GM23338 (cell line): ENCODE data around the gene CAD. TPM values are rescaled to one million over a fixed set of nuclear protein-coding genes. Genes with fewer than 3 reads are reported as not detected.

Experiments
- ATAC-seq: fragments of 200-7000 bp; cut with Tn5 transposase; 3 replicates; pipeline ENCODE4 v1.9.1; 2020
- DNase-seq: peaks from one replicate; pipeline ENCODE4 v3.0.0-alpha.2; 2015; ENCODE audit warnings: low spot score
- H2AFZ ChIP-seq: fragments of 200-600 bp; sonication (generic); 2 replicates; pipeline ENCODE4 v1.8.0; 2016; ENCODE audit warnings: antibody characterized with exemption, mild to moderate bottlenecking, moderate library complexity
- H3F3A ChIP-seq: fragments of 200-600 bp; sonication (generic); replicated peaks from 2 replicates; pipeline ENCODE4 v1.8.0; 2017; ENCODE audit warnings: antibody characterized with exemption, mixed run types, low read depth
- H3K27ac ChIP-seq: fragments of 200-600 bp; sonication (generic); 2 replicates; pipeline ENCODE4 v1.6.1; 2016; ENCODE audit warnings: low read depth
- H3K27me3 ChIP-seq: fragments of 200-600 bp; sonication (generic); 2 replicates; pipeline ENCODE4 v1.8.0; 2016; ENCODE audit warnings: mild to moderate bottlenecking, mixed run types, moderate library complexity; ENCODE audit not compliant: insufficient read depth
- H3K36me3 ChIP-seq: fragments of 200-600 bp; sonication (generic); 2 replicates; pipeline ENCODE4 v1.8.0; 2016; ENCODE audit warnings: mild to moderate bottlenecking; ENCODE audit not compliant: insufficient read depth
- H3K4me1 ChIP-seq: fragments of 200-600 bp; sonication (generic); 2 replicates; pipeline ENCODE4 v1.8.0; 2016; ENCODE audit warnings: mild to moderate bottlenecking, moderate library complexity; ENCODE audit not compliant: insufficient read depth
- H3K4me2 ChIP-seq: fragments of 200-600 bp; sonication (generic); 2 replicates; pipeline ENCODE4 v1.7.1; 2017; ENCODE audit warnings: mixed run types
- H3K4me3 ChIP-seq: fragments of 200-600 bp; sonication (generic); 2 replicates; pipeline ENCODE4 v1.6.1; 2016; ENCODE audit warnings: mixed run types
- H3K79me2 ChIP-seq: fragments of 200-600 bp; sonication (generic); replicated peaks from 2 replicates; pipeline ENCODE4 v1.8.0; 2017; ENCODE audit warnings: mild to moderate bottlenecking; ENCODE audit not compliant: insufficient read depth
- H3K9me2 ChIP-seq: fragments of 200-600 bp; sonication (generic); 2 replicates; pipeline ENCODE4 v1.8.0; 2017; ENCODE audit not compliant: insufficient read depth
- H4K20me1 ChIP-seq: fragments of 200-600 bp; sonication (generic); replicated peaks from 2 replicates; pipeline ENCODE4 v1.8.0; 2017; ENCODE audit warnings: mild to moderate bottlenecking; ENCODE audit not compliant: insufficient read depth
- H3K27ac Mint-ChIP-seq: 2 replicates; pipeline ENCODE4 v1.8.0; 2020; ENCODE audit warnings: inconsistent platforms, mild to moderate bottlenecking, moderate library complexity, mixed read lengths
- H3K27me3 Mint-ChIP-seq: 3 replicates; pipeline ENCODE4 v1.8.0; 2022; ENCODE audit warnings: low read depth, mild to moderate bottlenecking, moderate library complexity, mixed read lengths, inconsistent platforms; ENCODE audit not compliant: insufficient read depth, poor library complexity
- H3K36me3 Mint-ChIP-seq: 3 replicates; pipeline ENCODE4 v1.8.0; 2021; ENCODE audit warnings: low read depth, mild to moderate bottlenecking, inconsistent platforms, moderate library complexity, mixed read lengths
- H3K4me1 Mint-ChIP-seq: 3 replicates; pipeline ENCODE4 v1.8.0; 2020; ENCODE audit warnings: mild to moderate bottlenecking, inconsistent platforms, mixed read lengths
- H3K4me3 Mint-ChIP-seq: 3 replicates; pipeline ENCODE4 v1.8.0; 2021; ENCODE audit warnings: moderate library complexity, mild to moderate bottlenecking, inconsistent platforms, mixed read lengths
- H3K9me3 Mint-ChIP-seq: 3 replicates; pipeline ENCODE4 v1.8.0; 2020; ENCODE audit warnings: moderate library complexity, mild to moderate bottlenecking, inconsistent platforms, mixed read lengths
- CREB1 ChIP-seq: fragments of 250-450 bp; sonication (Bioruptor Pico); IDR thresholded peaks from 2 replicates; pipeline ENCODE4 v1.5.0; 2020; ENCODE audit warnings: low read depth, mild to moderate bottlenecking, moderate library complexity
- EZH2phosphoT487 ChIP-seq: fragments of 200-600 bp; sonication (generic); IDR thresholded peaks from one replicate; pipeline ENCODE4 v1.8.1; 2018; ENCODE audit warnings: antibody characterized with exemption; ENCODE audit not compliant: unreplicated experiment
- JUNB ChIP-seq: IDR thresholded peaks from one replicate; pipeline ENCODE4 v1.6.1; 2016; ENCODE audit warnings: antibody characterized with exemption; ENCODE audit not compliant: unreplicated experiment
- NANOG ChIP-seq: IDR thresholded peaks from 2 replicates; pipeline ENCODE4 v1.6.1; 2016; ENCODE audit warnings: antibody characterized with exemption, borderline replicate concordance
- STAT1 ChIP-seq: IDR thresholded peaks from one replicate; pipeline ENCODE4 v1.6.1; 2016; ENCODE audit warnings: antibody characterized with exemption; ENCODE audit not compliant: unreplicated experiment
- ZNF114 ChIP-seq: fragments of 250-450 bp; sonication (Bioruptor Pico); IDR thresholded peaks from 2 replicates; pipeline ENCODE4 v1.5.0; 2020; ENCODE audit warnings: mild to moderate bottlenecking, moderate library complexity
- ZNF462 ChIP-seq: fragments of 250-450 bp; sonication (Bioruptor Pico); IDR thresholded peaks from 2 replicates; pipeline ENCODE4 v1.5.0; 2020; ENCODE audit warnings: mild to moderate bottlenecking, moderate library complexity
- polyA plus RNA-seq: library from polyadenylated mRNA; unstranded; fragments of >200 nt; fragmentation: Nextera tagmentation; extraction: Ambion mirVana; gene quantifications from 2 replicates; pipeline ENCODE4 v1.2.1, GENCODE V29; 2016
- total RNA-seq: library from RNA; depleted of rRNA; stranded (reverse); fragments of >200 nt; shearing (Covaris generic); gene quantifications from 2 replicates; pipeline ENCODE4 v1.2.3, GENCODE V29; 2014
- TF ChIP-seq, protein P1 (sequence below), 2 experiments: fragments of 200-600 bp in 1 of 2; sonication (generic) in 1 of 2; conservative IDR thresholded peaks; 2 replicates each; pipeline versions ENCODE4 v1.5.1 to v1.6.1; 2016 to 2017; ENCODE audit warnings: antibody characterized with exemption in 2 of 2, low read depth in 2 of 2, mild to moderate bottlenecking in 2 of 2, moderate library complexity in 1 of 2
- TF ChIP-seq, protein P2 (sequence below): IDR thresholded peaks from 2 replicates; pipeline ENCODE4 v1.6.1; 2016; ENCODE audit warnings: antibody characterized with exemption

CAD gene
- total and polyA plus RNA-seq, 2 experiments from 2014 or later = 38.1 to 147 TPM

GRCh38 chr2:27216416-27217137 is 592 bp upstream of the CAD start (continued):
- TF ChIP-seq ZNF462 (CRISPR knock-in tag) (no peak), JUNB (no peak), ZNF114 (no peak), NANOG (no peak), CREB1 (CRISPR knock-in tag) (no peak), EZH2phosphoT487 (no peak)

DNA sequence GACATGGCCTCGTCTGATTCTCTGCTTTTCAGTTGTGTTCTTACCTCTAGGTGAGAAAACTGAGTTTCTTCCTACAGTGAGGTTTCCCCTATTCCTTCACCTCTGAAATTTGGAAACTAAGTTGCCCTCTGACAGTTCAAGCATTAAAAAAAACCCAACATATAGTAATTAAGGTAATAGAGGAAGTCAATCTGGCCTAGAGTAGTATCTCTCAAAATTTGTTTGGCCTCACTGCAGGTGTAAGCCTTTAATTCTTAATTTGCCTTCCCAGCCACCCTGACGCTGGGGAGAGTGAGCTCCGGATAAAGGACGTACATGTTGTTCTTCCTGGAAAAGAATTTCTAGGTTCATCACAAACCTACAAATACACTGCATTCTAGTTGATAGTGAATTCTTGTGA is 1.4 kb downstream of the CAD start:
- Histone ChIP-seq H3K27me3 (no peaks in the 10 kb centered on the region), H3K36me3 (peaks cover 40% of the 10 kb centered on the region), H3F3A (peaks cover 18% of the 10 kb centered on the region; the same call in 1 of the 2 replicates), H4K20me1 (peaks cover 10% of the 10 kb centered on the region; the same call in 1 of the 2 replicates), H3K79me2 (peaks cover 24% of the 10 kb centered on the region), H3K4me2 (peak overlapping the region; percentile 82), H2AFZ (no peak overlapping the region), H3K4me1 (peaks cover 10% of the 10 kb centered on the region; the same call in 1 of the 2 replicates), H3K27ac (peak overlapping the region; percentile 97), H3K4me3 (peak overlapping the region; percentile 61; the same call in 1 of the 2 replicates), H3K9me2 (no peaks in the 10 kb centered on the region)
- H3K27ac Mint-ChIP-seq = peak overlapping the region; percentile 86
- no peaks in the 10 kb centered on the region for H3K9me3 Mint-ChIP-seq
- peaks cover 8% of the 10 kb centered on the region for H3K27me3 Mint-ChIP-seq
- H3K4me1 Mint-ChIP-seq = peaks cover 26% of the 10 kb centered on the region
- H3K4me3 Mint-ChIP-seq = peak overlapping the region; percentile 97
- DNase-seq = no peak
- peaks cover 86% of the 10 kb centered on the region for H3K36me3 Mint-ChIP-seq
- no peak for ATAC-seq
- TF ChIP-seq CREB1 (CRISPR knock-in tag) (no peak), STAT1 (no peak), NANOG (no peak), EZH2phosphoT487 (no peak)
- TF ChIP-seq, protein P1, sequence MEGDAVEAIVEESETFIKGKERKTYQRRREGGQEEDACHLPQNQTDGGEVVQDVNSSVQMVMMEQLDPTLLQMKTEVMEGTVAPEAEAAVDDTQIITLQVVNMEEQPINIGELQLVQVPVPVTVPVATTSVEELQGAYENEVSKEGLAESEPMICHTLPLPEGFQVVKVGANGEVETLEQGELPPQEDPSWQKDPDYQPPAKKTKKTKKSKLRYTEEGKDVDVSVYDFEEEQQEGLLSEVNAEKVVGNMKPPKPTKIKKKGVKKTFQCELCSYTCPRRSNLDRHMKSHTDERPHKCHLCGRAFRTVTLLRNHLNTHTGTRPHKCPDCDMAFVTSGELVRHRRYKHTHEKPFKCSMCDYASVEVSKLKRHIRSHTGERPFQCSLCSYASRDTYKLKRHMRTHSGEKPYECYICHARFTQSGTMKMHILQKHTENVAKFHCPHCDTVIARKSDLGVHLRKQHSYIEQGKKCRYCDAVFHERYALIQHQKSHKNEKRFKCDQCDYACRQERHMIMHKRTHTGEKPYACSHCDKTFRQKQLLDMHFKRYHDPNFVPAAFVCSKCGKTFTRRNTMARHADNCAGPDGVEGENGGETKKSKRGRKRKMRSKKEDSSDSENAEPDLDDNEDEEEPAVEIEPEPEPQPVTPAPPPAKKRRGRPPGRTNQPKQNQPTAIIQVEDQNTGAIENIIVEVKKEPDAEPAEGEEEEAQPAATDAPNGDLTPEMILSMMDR (conservative IDR thresholded peaks at IDR 0.05; ENCODE audit: low read depth in 2 of 2) = no peak
- TF ChIP-seq, protein P2, sequence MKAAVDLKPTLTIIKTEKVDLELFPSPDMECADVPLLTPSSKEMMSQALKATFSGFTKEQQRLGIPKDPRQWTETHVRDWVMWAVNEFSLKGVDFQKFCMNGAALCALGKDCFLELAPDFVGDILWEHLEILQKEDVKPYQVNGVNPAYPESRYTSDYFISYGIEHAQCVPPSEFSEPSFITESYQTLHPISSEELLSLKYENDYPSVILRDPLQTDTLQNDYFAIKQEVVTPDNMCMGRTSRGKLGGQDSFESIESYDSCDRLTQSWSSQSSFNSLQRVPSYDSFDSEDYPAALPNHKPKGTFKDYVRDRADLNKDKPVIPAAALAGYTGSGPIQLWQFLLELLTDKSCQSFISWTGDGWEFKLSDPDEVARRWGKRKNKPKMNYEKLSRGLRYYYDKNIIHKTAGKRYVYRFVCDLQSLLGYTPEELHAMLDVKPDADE = no peak
